NT2/D1 (cell line): ENCODE data around the gene KANK4.

ENCODE experiments used
- SUZ12 ChIP-seq: IDR thresholded peaks from 2 replicates; pipeline ENCODE4 v1.6.1; 2011; ENCODE audit not compliant: insufficient read length, insufficient read depth; ENCODE audit errors: extremely low read depth
- ZNF274 ChIP-seq: IDR thresholded peaks from 2 replicates; pipeline ENCODE4 v1.6.1; 2011; ENCODE audit warnings: mild to moderate bottlenecking, low read depth, low read length

- TF ChIP-seq ZNF274, result no peak
- no peak for TF ChIP-seq SUZ12
Observed at GRCh38 chr1:62207187-62207586, 112.0 kb downstream of the KANK4 start.
